HG02588 (cell line): ENCODE data around the gene DLGAP1.
"Not testable (repeated sequence)": the region's sequence is repeated elsewhere in the genome, so short reads cannot be mapped to it uniquely, and the experiment has no call there.

Experiments
- ATAC-seq: cut with Tn5 transposase; IDR thresholded peaks from one replicate; pipeline ENCODE4 v1.9.1; 2021; ENCODE audit warnings: mild to moderate bottlenecking, moderate library complexity; ENCODE audit not compliant: unreplicated experiment

Gene DLGAP1

GRCh38 chr18:4391859-4392258 is 63.2 kb downstream of the DLGAP1 start:
- no peak for ATAC-seq

- no peak for ATAC-seq
Measured at GRCh38 chr18:4385876-4386275, 69.2 kb downstream of the DLGAP1 start.

- ATAC-seq, result no peak
Measured at GRCh38 chr18:4384932-4385331, 70.2 kb downstream of the DLGAP1 start.

GRCh38 chr18:4374564-4374963 is 80.5 kb downstream of the DLGAP1 start:
- ATAC-seq, result no peak

- no peak for ATAC-seq
Measured at GRCh38 chr18:4369705-4370104, 85.4 kb downstream of the DLGAP1 start.

- no peak for ATAC-seq
Measured at GRCh38 chr18:4360221-4360715, 94.8 kb downstream of the DLGAP1 start.

DNA sequence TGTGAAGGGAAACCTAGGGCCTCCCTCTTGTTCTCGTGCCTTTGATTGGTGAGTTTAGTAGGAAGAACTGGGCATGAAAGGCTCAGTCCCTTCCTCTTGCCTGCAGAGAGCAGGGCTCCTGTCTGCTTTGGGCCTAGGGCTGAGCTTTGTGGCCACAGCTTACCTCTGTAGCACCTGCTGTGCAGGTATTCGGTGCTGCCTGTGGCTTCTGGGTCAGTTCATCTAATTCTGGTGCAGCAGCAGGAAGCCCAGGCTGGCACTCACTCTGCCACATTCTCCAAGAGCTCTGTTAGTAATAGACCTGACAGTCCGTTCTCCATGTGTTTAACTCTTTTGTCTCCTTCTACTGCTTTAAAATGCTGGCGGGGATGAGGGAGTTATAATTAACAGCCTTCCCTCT is 96.5 kb downstream of the DLGAP1 start:
- ATAC-seq, result no peak

DNA sequence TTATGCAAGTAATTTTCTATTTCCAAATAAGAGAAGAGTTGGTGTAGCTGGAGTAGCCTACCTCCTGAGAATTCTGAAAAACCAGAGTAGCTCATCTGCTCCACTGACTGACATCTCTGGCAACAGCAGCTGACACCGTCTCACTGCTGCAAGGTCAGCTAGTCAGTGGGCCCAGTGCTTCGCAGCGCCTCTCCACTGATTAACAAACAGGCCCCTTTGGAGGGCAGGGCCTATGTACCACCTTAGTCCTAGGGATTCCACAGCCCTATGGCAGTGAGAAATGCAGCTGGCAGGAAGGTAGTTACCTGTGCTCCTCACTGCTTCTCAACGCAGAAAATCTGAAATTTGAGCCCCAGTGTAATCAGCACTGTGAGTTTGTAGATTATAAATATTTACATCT is 97.5 kb downstream of the DLGAP1 start:
- ATAC-seq, result no peak

DNA sequence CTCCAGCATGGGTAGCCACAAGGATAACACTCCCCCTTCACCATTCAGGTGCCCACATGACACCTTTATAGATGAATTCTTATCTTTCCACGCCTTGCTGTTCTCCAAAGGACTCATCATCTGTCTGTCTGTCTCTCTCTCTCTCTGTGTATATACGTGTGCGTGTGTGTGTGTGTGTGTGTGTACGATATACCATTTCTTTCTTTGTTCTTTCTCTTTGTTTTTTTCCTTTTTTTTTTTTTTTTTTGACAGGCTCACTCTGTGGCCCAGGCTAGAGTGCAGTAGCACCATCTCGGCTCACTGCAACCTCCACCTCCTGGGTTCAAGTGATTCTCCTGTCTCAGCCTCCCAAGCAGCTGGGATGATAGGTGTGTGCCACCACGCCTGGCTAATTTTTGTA is 98.2 kb downstream of the DLGAP1 start:
- no peak for ATAC-seq

DNA sequence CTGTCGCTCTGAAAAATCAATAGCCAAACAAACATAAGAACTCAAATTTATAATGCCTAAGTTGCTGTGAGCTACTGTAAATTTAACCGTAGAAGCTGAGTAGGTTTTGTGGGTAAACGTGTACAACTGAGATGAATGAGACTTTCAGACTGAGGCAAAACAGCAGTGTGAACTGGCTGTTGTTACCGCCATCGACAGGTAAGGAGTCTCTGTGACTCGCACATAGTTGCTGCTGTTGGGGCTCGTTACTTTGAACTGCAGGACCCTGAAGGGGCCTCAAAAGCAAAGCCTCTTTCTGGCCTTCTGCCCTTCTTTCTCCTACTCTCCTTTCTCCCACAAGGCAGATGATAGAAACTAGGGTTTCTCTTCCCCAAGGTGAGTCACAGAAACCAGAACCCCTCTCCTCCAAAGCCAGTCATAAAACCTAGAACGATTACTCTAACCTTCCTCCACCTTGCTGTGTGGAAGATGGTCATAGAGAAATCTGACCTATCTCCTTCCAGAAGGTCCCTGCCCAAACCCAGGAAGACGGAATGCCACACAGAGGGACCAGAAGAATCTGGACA is 101.2 kb downstream of the DLGAP1 start:
- ATAC-seq, result no peak

DNA sequence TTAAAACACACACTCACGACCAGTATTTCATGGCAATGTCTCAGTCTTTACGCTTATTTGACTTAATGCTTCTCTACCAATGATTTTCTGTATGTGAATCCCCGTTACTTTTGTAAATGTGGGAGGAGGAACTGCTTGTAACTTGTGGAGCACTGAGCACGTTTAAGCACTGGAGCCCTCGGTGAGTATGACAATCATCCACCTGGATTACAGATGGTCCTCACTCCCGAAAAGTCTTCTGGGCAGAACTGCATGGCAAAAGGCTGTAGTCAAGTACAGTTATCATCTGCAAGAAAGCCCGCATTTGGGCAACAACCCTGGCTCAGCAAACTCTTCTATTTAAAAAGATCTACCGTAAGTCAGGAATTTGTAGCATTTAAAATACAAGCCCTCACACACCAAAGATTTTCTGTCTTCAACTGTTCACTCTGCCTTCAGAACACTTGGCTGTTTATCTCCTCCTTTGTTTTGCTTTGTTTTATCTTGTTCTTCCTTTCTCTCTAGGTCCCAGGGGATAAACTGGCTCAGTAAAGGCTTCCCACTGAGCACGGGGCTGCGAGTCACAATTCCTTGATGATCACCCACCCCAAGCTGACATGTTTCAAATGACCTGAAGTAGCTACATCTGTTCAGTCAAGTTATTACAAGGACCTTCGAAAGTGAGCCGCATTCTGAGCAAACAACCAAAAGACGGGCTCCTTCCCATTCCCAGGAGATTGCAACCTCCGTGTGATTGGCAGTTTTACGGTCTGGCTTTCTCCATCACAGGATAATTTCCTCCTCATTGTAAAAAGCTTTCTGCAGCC is 102.2 kb downstream of the DLGAP1 start:
- no peak for ATAC-seq

DNA sequence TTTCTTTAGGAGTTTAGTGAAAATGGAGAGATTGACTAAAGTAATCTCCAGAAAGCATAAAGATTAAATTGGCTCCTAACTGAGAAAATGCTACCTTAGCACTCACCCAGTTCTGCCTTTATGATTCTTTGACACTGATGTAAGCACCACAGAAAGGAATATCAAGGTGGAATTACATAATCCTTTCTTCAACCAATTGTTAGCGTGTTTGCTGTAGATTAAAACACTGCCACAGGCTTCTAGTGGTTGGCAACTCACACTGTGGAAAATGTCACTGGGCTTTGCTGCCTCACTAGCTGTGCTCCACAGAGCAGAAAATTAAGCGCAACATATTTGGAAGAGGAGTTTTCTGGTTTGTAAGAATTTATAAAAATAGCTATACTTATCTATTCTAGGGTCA is 104.1 kb downstream of the DLGAP1 start:
- no peak for ATAC-seq

- ATAC-seq, result no peak
Measured at GRCh38 chr18:4335386-4335785, 119.7 kb downstream of the DLGAP1 start.

- no peak for ATAC-seq
Measured at GRCh38 chr18:4333043-4333442, 122.1 kb downstream of the DLGAP1 start.

DNA sequence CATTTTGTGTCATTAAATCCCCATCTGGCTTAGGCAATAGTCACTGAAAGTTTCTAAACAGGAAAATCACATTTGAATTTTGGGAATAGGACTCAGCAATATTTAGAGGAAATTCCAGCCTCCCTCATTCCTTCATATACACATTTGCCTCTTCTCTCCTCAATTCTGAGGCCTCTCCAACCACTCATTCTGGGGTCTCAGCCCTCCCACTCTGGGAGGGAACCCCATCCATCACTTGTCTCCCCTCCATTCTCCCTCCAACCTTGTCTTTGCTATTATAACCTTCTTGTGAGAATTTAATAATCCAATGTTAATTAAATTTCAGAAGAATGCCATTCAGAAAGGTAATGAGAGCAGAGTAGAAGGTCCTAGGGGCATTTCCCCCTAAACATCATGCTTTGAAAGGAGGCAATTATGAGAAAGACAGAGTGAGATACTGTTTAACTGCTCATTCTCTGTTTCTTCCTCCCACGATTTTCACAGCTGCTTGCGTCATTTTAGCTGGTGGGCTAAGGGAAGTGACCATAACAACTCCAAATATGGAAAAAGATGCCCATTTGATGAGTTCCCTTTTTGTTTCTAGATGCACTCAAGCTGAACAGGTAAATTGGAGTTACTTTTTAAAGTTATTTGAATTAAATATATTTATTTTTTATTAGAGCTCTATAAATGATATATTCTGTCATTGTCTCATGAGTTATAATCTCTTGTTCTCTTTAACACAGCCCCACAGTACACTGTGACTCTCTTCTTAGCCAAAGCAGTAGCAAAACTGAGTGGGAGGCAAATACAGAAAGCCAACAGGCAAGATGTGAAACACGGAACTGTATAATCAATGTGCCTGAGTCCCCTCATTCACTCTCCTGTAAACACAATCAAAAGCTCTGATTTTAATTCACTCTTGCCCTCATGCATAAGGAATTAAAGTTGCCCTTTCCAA is 135.1 kb downstream of the DLGAP1 start:
- ATAC-seq, result peak; percentile 73

- ATAC-seq, result no peak
Measured at GRCh38 chr18:4318311-4318710, 136.8 kb downstream of the DLGAP1 start.

GRCh38 chr18:4311945-4312344 is 143.2 kb downstream of the DLGAP1 start:
- not testable (repeated sequence) for ATAC-seq

DNA sequence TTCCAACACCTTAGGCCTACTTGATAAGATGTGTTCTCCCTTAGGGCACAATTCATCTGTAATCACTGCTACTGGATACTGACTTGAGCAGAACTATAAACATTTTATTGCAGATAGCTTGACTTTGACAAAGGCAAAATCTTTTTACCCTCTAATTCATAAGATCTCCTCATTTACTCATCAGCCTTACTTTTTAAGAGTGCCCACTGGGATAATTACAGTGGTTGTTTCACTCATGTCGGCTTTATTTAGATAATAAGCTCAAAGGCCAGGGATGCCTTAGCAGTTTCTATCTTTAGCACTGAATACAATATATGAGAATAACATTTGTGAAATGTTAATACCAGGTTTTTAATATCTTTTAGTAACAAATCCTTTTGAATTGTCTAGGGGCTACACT is 144.0 kb downstream of the DLGAP1 start:
- ATAC-seq, result no peak

GRCh38 chr18:4309227-4309626 is 145.9 kb downstream of the DLGAP1 start:
- ATAC-seq, result no peak

- ATAC-seq, result no peak
Measured at GRCh38 chr18:4308576-4308975, 146.5 kb downstream of the DLGAP1 start.

DNA sequence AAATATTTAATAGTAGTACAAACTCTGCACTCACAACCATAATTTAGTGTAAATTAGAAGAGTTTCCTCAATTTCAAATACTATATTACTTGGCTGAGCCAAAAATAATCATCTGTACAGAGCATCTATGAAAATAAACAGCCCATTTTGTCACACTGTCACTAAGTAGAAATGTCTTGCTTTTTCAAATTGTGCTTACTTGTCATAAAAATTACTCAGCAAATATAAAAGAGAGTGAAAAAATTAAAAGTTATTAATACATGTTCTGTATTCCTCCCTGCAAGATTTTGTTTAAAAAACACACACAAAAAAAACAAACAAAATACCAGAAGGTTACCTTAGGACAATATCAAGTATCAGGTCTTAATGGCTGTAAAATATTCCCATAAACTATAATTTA is 155.7 kb downstream of the DLGAP1 start:
- no peak for ATAC-seq
